ENCODE data around the gene SLC26A2.

DNA sequence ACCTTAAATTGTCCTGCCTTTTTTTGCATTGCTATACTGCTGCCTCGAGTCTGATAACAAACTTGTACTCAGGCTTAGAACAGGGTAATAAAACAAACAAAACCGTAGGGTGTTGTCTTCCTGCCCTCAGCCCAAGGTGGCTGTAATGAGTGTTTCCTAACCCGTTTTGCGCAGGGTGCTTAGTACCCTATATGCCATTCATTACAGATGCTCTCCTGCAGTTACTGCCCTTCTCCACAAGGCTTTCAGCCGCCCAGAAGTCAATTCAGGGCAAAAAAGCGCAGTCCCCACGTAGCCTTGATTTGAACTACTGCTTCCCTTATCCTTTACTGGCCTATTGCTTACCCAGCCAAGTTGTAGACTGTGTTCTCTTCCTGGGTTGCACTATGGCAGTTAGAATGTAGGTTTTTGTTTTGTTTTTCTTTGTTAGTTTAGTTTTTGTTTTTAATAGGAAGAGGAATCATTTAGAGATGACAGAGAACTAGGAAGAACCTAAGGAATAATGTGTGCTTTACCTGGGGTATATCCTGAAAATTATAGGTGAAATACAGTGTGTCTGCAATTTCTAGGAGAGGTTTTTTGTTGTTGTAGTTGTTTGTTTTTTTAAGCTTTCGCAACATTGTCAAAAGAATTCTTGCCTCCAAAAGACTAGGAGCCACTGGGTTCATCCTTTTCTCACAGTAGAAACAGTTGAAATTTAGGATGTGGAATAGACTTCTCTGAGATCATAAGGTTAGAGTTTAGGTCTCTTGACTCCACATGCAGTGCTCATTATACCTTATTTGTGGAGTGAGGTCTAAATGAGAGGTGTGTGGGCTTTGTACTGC, 41.3 kb downstream of the SLC26A2 start:
- no peak for TF ChIP-seq EZH2 (IDR thresholded peaks at IDR 0.05; ENCODE audit: borderline replicate concordance)
- TF ChIP-seq, protein P1, sequence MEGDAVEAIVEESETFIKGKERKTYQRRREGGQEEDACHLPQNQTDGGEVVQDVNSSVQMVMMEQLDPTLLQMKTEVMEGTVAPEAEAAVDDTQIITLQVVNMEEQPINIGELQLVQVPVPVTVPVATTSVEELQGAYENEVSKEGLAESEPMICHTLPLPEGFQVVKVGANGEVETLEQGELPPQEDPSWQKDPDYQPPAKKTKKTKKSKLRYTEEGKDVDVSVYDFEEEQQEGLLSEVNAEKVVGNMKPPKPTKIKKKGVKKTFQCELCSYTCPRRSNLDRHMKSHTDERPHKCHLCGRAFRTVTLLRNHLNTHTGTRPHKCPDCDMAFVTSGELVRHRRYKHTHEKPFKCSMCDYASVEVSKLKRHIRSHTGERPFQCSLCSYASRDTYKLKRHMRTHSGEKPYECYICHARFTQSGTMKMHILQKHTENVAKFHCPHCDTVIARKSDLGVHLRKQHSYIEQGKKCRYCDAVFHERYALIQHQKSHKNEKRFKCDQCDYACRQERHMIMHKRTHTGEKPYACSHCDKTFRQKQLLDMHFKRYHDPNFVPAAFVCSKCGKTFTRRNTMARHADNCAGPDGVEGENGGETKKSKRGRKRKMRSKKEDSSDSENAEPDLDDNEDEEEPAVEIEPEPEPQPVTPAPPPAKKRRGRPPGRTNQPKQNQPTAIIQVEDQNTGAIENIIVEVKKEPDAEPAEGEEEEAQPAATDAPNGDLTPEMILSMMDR (IDR thresholded peaks at IDR 0.05; ENCODE audit: poor library complexity) = peak; percentile 39
